GM08714 (cell line): ENCODE measurements around the gene ELN.

ENCODE experiments used
- H3K4me3 ChIP-seq: fragments of 200-500 bp; sonication (Bioruptor generic); 2 replicates; pipeline ENCODE4 v1.5.1; 2014; ENCODE audit warnings: mild to moderate bottlenecking, low read length, inconsistent platforms
- ZNF274 ChIP-seq: IDR thresholded peaks from 2 replicates; pipeline ENCODE4 v1.6.1; 2012; ENCODE audit warnings: mild to moderate bottlenecking, low read depth, low read length

The ELN gene

DNA sequence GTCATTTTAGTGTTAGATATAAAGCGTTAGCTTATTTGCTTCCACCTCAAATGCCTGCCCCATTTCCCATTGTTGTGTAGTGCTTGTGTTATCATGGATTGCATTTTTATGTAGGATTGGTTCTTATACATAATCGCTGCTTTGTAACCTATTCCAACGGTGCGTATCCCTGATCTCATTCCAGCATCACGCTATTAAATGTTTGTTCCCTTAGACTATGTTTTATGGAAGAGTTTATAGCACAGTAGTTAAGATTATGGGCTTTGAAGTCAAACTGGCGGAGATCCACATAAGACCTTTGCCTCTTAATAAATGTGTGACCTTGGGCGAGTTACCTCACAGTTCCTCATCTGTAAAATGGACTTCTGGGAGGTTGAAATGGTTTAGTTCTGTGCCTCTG lies 34.0 kb upstream of the ELN start:
- TF ChIP-seq ZNF274, result no peak
- no peak overlapping the region for H3K4me3 ChIP-seq

DNA sequence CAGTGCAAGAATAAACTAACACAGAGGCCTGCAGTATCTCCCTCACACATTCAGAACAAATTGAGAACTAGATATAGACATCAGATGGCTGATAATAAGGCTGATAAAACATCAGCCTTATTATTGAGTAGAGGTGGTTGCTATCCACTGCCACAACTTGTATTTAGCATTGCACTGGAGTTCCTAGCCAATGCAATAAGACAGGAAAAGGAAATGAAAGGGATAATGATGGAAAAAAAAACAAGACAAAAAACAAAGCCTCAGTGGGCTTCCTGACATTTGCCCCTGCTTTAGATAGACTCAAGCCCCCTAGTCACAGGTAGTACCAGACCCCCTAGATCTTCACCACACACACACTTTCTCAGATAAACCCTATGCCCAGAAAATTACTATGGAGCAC lies 33.2 kb upstream of the ELN start:
- no peak overlapping the region for H3K4me3 ChIP-seq
- no peak for TF ChIP-seq ZNF274

DNA sequence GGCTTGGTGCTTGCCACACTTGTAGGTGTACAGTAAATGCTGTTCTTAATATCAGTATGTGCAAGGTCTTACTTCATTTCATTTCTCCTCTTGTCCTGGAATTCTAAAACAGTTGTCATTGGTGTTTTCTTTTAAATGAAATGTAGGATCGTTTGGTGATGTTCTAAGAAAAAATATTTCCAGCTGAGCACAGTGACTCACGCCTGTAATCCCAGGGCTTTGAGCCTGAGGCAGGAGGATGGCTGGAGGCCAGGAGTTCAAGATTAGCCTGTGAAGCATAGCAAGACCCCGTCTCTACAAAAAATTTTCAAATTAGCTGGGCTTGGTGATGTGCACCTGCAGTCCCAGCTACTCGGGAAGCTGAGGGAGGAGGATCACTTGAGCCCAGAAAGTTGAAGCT lies 32.6 kb upstream of the ELN start:
- TF ChIP-seq ZNF274, result no peak
- no peak overlapping the region for H3K4me3 ChIP-seq

DNA sequence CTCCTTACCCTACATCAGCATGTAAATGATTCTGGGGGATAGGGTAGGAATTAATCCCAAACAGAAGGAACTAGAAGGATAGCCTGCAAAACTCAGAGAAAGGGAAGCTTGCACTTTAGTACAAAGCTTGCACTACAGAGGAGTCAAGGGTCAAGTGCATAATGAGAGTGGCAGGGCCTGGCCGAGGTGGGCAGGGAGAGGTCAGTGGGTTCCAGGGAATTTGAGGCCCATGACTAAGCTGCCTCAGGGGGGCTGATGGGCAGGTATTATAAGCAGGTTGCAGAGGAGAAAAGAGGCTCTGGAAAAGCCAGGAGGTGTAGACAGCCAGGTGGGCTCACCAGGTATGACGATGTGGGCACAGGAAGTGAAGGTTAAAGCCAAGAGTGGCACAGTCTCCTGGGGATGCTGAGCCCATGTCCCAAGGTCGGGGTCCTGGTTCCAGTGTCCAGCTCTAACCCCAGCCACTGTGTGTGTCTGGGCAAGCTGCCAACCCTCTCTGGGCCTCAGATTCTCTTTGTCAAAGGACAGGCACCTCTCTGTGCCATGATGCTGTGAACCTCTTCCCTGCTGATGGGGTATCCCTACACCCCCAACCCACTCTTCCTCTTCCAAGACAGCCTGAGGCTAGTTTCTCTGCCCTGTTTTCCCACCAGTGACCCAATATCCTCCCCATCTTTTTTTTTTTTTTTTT lies 32.0 kb upstream of the ELN start:
- TF ChIP-seq ZNF274, result no peak
- H3K4me3 ChIP-seq, result no peak overlapping the region

DNA sequence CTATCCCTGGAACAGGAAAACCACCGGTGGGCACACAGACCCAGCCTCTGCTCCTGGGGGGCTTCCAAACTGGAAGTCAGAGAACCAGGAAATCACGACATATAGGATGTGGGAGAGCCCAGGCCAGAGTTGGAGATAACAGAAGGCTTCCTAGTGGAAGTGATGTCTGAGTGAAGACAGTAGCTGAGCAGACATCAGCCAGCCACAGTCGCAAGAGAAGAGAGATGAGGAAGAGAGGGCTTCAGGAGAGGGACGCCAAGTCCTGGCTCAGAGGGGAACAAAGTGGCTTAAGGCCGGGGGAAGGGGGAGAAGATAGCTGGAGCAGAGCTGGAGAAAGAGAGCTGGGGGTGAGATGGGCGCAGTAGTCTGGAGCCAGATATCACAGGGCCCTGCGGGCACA lies 30.9 kb upstream of the ELN start:
- no peak for TF ChIP-seq ZNF274

DNA sequence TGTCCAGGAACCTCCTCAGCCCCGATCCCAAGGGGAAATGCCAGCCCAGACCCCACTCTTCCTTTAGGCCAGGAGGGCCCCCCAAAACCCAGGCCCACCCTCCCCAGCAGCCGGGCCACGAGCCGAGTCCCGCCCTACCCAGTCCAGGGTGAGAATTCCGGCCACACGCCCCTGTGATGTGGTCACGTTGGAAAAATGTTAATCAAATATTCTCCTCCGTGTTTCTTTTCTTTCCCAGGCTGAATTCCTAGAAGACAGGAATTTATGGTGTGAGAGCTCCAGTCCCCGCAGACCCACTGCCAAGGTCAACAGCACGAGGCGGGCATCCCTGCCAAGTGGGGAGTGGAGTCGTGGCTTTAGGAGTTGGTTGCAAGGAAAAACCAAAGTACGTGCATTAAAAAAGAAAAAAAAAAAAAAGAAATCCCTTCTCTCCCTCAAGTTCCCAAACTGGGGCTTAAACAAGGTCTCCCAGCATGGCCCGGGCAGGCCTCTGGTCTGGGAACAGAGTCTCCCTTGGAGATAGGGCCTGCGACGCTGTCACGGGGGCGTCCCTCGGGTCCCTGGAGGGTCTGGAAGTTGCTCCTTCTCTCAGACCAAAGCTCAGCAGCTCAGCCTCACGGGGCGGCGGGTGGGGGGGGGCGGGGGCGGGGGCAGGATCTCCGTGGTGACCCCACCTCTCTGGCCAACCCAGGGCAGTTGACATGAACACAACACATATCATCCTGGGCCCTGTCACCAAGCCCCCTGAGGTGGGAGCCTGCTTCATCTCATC lies 28.1 kb upstream of the ELN start:
- no peak overlapping the region for H3K4me3 ChIP-seq
- TF ChIP-seq ZNF274, result no peak

More for the DNA sequence above, 30.9 kb upstream of the ELN start:
- H3K4me3 ChIP-seq, result no peak overlapping the region

DNA sequence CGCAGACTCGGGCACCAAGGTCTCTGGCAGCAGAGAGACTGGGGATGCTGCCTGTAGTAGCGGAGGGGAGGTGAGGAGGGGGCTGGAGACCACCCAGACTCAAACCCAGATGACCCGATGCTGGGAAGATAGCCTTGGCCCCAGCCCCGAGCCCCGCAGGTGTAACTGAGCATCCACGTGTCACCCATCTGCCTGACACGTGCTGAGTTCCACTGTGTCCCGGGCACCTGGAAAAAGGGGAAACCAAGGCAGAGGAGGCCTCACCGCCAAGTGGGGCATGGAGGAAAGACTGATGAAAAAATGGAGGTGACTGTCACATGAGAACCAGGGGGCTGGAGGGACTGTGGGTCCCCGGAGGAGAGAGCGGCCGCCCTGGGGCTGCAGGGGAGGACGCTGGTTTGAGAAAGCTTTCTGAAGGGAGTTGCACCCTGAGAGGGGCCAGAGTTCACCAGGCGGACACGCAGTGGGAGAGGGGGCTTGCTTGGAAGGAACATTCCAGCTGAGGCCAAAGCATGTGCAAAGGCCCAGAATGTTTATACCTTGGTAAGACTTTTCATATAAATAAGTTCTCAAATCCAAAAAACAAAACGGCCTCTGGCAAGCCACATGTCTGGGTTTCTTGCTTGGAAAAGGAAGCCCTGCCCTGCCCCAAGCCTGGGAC lies 27.4 kb upstream of the ELN start:
- TF ChIP-seq ZNF274, result no peak

DNA sequence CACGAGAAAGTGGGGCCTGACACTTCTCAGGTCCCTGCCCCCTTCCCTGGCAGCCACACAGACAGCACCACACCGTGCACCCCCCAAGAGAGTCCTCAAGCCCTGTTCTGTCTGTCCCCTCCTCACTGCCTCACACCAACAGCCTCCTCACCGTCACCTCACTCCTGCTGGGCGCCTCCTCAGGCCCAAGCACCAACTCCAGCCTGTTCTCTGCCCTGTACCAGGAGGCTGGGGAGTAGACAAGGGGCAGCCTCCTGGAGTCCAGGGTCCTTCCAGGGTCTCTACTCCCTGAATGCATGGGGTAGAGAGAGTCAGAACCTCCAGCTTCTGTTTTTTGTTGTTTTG lies 26.9 kb upstream of the ELN start:
- H3K4me3 ChIP-seq, result no peak overlapping the region
- TF ChIP-seq ZNF274, result no peak

More for the DNA sequence above, 27.4 kb upstream of the ELN start:
- no peak overlapping the region for H3K4me3 ChIP-seq

DNA sequence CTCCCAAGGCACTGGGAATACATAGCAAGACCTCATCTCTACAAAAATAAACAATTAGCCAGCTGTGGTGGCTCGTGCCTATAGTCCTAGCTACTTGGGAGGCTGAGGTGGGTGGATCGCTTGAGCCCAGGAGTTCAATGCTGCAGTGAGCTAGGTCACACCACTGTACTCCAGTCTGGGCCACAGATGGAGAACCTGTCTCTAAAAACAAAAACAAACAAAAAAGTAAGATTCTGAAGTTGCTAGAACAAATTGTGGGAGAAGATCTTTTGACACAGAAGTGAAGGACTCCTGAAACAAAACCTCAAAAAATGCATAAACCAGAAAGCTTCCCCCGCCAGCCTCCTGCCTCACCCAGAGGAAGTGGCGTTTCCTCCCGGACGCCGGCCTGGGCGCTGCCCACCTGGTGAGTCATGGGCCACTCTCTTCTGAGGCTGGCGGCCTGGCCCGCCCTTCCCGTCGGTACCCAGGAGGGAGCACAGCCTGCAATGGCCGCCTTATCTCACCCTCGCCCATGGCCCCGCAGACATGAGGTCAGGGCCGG lies 25.4 kb upstream of the ELN start:
- H3K4me3 ChIP-seq, result no peak overlapping the region
- no peak for TF ChIP-seq ZNF274

DNA sequence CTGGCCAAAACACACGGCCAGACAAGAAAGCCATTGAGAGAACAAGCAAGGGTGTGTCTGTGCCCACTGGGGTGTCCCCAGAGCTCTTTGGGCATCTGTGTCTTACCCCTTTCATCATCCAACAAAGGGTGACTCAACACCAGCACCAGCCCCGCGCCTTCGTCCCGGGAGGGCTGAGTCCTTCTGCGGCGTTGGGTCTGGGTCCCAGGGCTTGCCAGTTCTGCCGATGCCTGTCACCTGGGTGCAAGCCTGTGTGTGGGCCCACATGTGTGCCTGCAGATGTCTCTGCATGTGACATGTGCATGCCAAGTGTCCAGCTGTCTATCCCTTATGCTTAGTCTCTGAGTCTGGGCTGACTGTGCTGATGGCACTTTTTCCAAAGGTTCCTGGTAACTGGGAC lies 24.4 kb upstream of the ELN start:
- H3K4me3 ChIP-seq, result no peak overlapping the region
- TF ChIP-seq ZNF274, result no peak

DNA sequence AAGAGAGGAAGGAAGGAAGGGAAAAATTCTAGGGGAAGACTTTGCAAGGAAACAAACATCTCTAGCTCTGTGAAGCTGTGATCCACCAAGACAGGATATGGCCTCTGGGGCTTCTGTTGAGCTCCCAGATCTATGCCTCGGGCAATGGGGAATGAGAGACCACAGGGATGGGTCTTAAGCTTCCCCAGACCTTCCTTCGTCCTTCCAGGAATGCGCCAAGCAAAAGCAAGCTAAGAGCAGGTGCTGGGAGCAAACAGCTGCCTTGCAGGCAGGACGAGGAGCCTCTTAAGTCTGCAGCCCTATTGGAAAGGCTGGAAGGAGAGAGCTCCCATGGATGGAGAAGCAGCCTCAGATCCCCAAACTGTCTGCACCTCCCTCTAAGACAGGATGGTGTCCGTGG lies 21.9 kb upstream of the ELN start:
- TF ChIP-seq ZNF274, result no peak
- H3K4me3 ChIP-seq, result no peak overlapping the region

DNA sequence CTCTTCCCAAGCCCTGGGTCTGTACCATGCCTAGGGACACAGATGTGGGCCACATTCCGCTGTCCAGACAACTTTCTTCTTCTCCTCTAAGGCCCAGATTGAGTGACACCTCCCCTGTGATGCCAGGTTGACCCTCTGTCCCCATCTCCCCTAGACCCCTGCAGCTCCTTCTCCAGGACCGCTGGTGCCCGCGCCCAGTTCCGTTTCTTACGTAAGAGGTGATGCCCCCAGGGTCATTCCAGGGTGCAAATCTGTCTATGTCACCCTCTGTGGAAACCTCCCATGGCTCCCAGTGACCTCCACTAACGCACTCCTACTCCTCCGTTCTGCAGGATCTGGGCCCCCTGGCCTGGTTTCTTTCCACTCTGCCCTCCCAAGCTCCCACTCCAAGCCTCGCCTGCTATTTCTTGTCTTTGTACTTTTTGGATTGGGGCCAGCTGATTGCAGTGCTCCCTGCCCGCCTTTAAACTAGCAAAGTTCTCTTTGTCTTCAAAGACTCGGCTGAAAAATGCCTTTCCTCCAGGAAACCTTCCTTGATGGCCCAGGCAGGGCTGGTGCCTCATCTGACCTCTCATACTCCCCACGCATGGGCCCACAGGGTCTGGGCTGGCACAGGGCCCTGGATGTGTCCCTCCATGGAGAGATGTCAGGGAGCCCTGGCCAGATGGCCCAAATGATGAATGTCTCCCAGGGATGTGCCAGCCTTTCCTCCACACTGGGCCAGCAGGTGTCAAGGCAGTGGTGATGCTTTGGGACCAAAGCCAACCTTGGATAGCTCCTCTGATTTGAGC lies 21.3 kb upstream of the ELN start:
- no peak overlapping the region for H3K4me3 ChIP-seq
- no peak for TF ChIP-seq ZNF274

DNA sequence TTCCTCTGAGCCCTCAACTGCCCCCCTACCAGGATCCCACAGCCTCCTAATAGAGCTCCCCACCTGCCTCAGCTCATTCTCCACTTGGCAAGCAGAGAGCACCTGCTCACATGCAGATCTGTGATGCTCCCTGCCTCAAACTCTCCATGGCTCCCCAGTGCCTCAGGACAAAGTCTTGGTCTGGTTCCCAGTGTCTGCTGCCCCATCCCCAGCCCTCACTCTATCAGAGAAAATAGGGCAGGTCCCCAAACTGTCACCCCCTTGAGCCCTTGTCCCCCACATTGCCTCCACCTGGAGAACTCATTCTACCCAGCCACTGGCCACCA lies 20.8 kb upstream of the ELN start:
- no peak overlapping the region for H3K4me3 ChIP-seq
- TF ChIP-seq ZNF274, result no peak

DNA sequence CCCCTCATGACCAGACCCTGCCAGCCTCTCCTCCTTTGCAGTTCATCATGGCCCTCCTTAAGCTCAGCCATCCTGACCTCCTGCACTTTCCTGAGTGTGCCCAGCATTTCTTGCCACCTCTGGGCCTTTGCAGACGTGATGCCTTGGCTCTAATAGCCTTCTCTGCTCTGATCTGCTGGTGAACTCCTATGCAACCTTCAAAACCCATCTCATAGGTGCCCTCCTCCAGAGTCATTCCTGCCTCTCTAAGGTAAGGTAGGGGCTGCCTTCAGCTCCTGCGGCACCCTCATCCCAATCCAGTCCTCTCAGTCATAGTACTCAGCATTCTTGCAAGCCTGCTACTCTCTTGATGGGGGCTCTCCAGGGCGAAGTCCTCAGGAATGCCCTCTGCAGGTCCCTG lies 19.3 kb upstream of the ELN start:
- no peak for TF ChIP-seq ZNF274
- no peak overlapping the region for H3K4me3 ChIP-seq
